Measurements from ENCODE around the gene IRF1.

GRCh38 chr5:132498152-132498551, 7.6 kb upstream of the IRF1 start:
- TF ChIP-seq CTCF (conservative IDR thresholded peaks at IDR 0.05; ENCODE audit: low read depth, low read length): no peak
- TF ChIP-seq EZH2 (IDR thresholded peaks at IDR 0.05; ENCODE audit: borderline replicate concordance, low read depth, low read length, poor library complexity, severe bottlenecking): no peak

Data from A673 (cell line).